ENCODE results near the gene TYMP.
A peak's percentile ranks its signal among the peaks of the same experiment; 100 is the strongest.
"Not testable (repeated sequence)": the region's sequence is repeated elsewhere in the genome, so short reads cannot be mapped to it uniquely, and the experiment has no call there.

TYMP gene

GRCh38 chr22:50537765-50538164 is 8.0 kb upstream of the TYMP start:
- Histone ChIP-seq H3K4me1 (ENCODE audit: control insufficient read depth, insufficient read depth, low read length) (no peaks in the 10 kb centered on the region), H3K36me3 (ENCODE audit: control insufficient read depth, insufficient read depth, low read length) (no peaks in the 10 kb centered on the region), H3K27ac (ENCODE audit: insufficient read depth, low read depth, low read length, poor library complexity, severe bottlenecking) (no peak overlapping the region), H3K4me3 (ENCODE audit: insufficient read depth, low read depth, low read length) (no peak overlapping the region), H3K9me3 (ENCODE audit: control insufficient read depth, low read length) (no peaks in the 10 kb centered on the region), H3K27me3 (ENCODE audit: control insufficient read depth, insufficient read depth, low read length, poor library complexity, severe bottlenecking) (peaks cover 9% of the 10 kb centered on the region)
- 91 to 92% methylated on average over 13 of the region's 13 CpGs for WGBS, 2 experiments

DNA sequence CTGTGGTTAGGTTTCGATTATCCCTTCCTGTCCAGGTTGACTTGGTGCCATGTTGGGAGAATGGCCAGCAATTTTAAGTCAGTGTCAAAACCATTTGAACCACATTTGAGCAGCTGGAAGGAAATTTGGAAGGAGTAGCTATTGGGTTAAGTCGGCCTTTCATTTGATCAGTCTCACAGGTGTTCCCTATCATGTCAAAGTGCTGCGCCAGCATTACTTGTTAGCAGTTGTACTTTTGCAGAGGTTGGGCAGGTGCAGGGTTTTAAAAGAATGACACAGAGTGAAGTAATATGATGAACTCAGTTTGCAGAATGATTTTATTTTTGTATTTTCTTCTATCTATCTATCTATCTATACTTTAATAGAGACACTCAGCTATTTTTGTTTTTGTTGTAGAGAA is 6.4 kb upstream of the TYMP start:
- no peak overlapping the region for H3K4me3 ChIP-seq (ENCODE audit: insufficient read depth, low read depth, low read length)
- H3K4me1 ChIP-seq (ENCODE audit: control insufficient read depth, insufficient read depth, low read length): peaks cover 5% of the 10 kb centered on the region
- no peak overlapping the region for H3K27ac ChIP-seq (ENCODE audit: insufficient read depth, low read depth, low read length, poor library complexity, severe bottlenecking)
- no peaks in the 10 kb centered on the region for H3K9me3 ChIP-seq (ENCODE audit: control insufficient read depth, low read length)
- WGBS, 2 experiments: 93 to 98% methylated on average over 3 of the region's 3 CpGs
- H3K27me3 ChIP-seq (ENCODE audit: control insufficient read depth, insufficient read depth, low read length, poor library complexity, severe bottlenecking): peaks cover 24% of the 10 kb centered on the region
- no peaks in the 10 kb centered on the region for H3K36me3 ChIP-seq (ENCODE audit: control insufficient read depth, insufficient read depth, low read length)

GRCh38 chr22:50535113-50535512 is 5.3 kb upstream of the TYMP start:
- H3K4me3 ChIP-seq (ENCODE audit: insufficient read depth, low read depth, low read length): no peak overlapping the region
- H3K4me1 ChIP-seq (ENCODE audit: control insufficient read depth, insufficient read depth, low read length): peaks cover 13% of the 10 kb centered on the region
- WGBS, 2 experiments: 91 to 94% methylated on average over 6 to 8 of the region's 8 CpGs
- no peaks in the 10 kb centered on the region for H3K9me3 ChIP-seq (ENCODE audit: control insufficient read depth, low read length)
- no peaks in the 10 kb centered on the region for H3K36me3 ChIP-seq (ENCODE audit: control insufficient read depth, insufficient read depth, low read length)
- H3K27me3 ChIP-seq (ENCODE audit: control insufficient read depth, insufficient read depth, low read length, poor library complexity, severe bottlenecking): peaks cover 35% of the 10 kb centered on the region
- no peak overlapping the region for H3K27ac ChIP-seq (ENCODE audit: insufficient read depth, low read depth, low read length, poor library complexity, severe bottlenecking)

DNA sequence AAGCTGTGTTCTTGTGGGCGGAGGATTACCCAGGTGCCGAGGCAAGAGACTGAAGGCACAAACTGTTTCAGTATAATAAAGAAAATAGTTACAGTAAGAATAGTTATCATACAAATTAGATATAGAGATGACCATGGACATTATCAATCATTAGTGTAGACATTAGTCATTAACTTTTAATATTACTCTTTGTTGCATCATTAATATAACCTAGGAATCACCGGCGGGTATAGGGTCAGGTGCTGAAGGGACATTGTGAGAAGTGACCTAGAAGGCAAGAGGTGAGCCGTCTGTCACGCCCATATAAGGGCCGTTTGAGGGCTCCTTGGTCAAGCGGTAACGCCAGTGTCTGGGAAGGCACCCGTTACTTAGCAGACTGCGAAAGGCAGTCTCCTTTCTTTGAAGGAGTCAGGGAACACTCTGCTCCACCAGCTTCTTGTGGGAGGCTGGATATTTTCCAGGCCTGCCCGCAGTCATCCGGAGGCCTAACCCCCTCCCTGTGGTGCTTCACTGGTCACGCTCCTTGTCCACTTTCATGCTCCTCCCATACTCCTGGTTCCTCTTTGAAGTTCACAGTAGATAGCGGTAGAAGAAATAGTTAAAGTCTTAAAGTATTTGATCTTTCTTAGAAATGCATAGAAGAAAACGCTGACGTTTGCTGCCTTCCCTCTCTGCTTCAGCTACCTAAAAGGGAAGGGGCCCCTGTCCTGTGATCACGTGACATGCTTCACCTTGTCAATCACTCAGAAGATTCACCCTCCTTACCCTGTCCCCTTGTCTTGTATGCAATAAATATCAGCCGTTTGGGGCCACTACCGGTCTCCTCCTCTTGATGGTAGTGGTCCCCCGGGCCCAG is 4.3 kb upstream of the TYMP start:
- WGBS, 2 experiments: 70 to 73% methylated on average over 20 to 21 of the region's 21 CpGs
- peaks cover 13% of the 10 kb centered on the region for H3K4me1 ChIP-seq (ENCODE audit: control insufficient read depth, insufficient read depth, low read length)
- not testable (repeated sequence) for H3K9me3 ChIP-seq (ENCODE audit: control insufficient read depth, low read length); H3K36me3 ChIP-seq (ENCODE audit: control insufficient read depth, insufficient read depth, low read length); H3K27ac ChIP-seq (ENCODE audit: insufficient read depth, low read depth, low read length, poor library complexity, severe bottlenecking); H3K4me3 ChIP-seq (ENCODE audit: insufficient read depth, low read depth, low read length)
- peaks cover 46% of the 10 kb centered on the region for H3K27me3 ChIP-seq (ENCODE audit: control insufficient read depth, insufficient read depth, low read length, poor library complexity, severe bottlenecking)

DNA sequence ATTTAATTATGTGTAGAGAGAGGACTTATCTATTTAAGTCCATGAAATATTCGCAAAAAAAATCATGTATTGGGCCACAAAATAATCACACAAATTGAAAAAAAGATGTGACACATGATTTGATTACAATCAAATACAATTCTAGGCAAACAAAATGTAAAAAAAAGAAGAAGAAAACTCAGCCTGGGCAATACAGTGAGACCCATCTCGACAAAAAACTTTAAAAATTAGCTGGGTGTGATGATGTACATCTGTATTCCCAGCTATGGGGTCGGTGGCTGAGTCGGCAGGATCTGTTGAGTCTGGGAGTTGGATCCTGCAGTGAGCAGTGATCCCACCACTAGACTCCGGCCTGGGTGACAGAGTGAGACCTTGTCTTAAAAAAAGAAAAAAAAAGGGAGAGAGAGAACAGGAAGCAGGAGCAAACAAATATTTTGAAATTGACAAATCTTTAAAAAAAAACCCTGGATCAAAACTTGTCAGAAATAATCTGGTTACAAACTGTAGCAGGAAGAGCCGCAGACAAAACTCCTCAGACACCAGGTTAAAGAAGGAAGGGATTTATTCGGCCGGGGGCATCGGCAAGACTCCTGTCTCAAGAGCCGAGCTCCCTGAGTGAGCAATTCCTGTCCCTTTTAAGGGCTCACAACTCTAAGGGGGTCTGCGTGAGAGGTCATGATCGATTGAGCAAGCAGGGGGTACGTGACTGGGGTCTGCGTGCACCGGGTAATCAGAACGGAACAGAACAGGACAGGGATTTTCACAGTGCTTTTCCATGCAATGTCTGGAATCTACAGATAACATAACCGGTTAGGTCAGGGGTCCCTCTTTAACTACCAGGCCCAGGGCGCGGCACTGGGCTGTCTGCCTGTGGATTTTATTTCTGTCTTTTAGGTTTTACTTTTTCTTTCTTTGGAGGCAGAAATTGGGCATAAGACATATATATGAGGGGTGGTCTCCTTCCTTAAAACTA is 3.3 kb upstream of the TYMP start:
- Histone ChIP-seq H3K36me3 (ENCODE audit: control insufficient read depth, insufficient read depth, low read length) (no peaks in the 10 kb centered on the region), H3K4me1 (ENCODE audit: control insufficient read depth, insufficient read depth, low read length) (peaks cover 13% of the 10 kb centered on the region), H3K27ac (ENCODE audit: insufficient read depth, low read depth, low read length, poor library complexity, severe bottlenecking) (no peak overlapping the region), H3K27me3 (ENCODE audit: control insufficient read depth, insufficient read depth, low read length, poor library complexity, severe bottlenecking) (peaks cover 56% of the 10 kb centered on the region), H3K4me3 (ENCODE audit: insufficient read depth, low read depth, low read length) (no peak overlapping the region), H3K9me3 (ENCODE audit: control insufficient read depth, low read length) (no peaks in the 10 kb centered on the region)
- WGBS, 2 experiments: 91 to 93% methylated on average over 18 to 19 of the region's 19 CpGs

- Histone ChIP-seq H3K4me3 (ENCODE audit: insufficient read depth, low read depth, low read length) (peak overlapping the region; percentile 41), H3K4me1 (ENCODE audit: control insufficient read depth, insufficient read depth, low read length) (peaks cover 13% of the 10 kb centered on the region), H3K27me3 (ENCODE audit: control insufficient read depth, insufficient read depth, low read length, poor library complexity, severe bottlenecking) (peaks cover 65% of the 10 kb centered on the region), H3K36me3 (ENCODE audit: control insufficient read depth, insufficient read depth, low read length) (no peaks in the 10 kb centered on the region), H3K9me3 (ENCODE audit: control insufficient read depth, low read length) (no peaks in the 10 kb centered on the region), H3K27ac (ENCODE audit: insufficient read depth, low read depth, low read length, poor library complexity, severe bottlenecking) (no peak overlapping the region)
- WGBS, 2 experiments: 4 to 6% methylated on average over 53 to 56 of the region's 56 CpGs
These were observed 2.3 kb upstream of the TYMP start for GRCh38 chr22:50531962-50532674.

DNA sequence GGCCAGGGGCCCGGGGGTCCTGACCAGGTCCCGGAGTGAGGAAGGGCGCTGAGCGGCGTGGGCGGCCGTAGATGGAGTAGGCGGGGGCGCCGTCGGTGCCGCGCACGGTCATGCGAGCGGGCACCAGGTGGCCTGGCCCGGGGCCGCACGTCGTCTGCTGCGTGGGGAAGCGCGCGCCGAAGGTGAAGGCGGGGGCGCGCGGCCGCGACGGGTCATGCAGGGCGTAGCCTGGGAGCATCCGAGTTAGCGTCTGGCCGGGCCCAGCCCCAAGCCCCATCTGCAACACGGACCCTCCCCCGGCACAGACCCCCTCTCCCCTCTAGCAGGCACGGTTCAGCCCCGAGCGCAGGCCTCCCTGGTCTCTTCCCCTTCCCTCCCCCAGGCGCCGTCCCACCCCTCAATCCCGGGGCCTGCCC is 1.7 kb upstream of the TYMP start:
- Histone ChIP-seq H3K4me3 (ENCODE audit: insufficient read depth, low read depth, low read length) (peak overlapping the region; percentile 41), H3K27ac (ENCODE audit: insufficient read depth, low read depth, low read length, poor library complexity, severe bottlenecking) (no peak overlapping the region), H3K36me3 (ENCODE audit: control insufficient read depth, insufficient read depth, low read length) (no peaks in the 10 kb centered on the region), H3K9me3 (ENCODE audit: control insufficient read depth, low read length) (no peaks in the 10 kb centered on the region), H3K4me1 (ENCODE audit: control insufficient read depth, insufficient read depth, low read length) (peaks cover 14% of the 10 kb centered on the region), H3K27me3 (ENCODE audit: control insufficient read depth, insufficient read depth, low read length, poor library complexity, severe bottlenecking) (peaks cover 71% of the 10 kb centered on the region)
- WGBS, 2 experiments: 5% methylated on average over 44 of the region's 44 CpGs

DNA sequence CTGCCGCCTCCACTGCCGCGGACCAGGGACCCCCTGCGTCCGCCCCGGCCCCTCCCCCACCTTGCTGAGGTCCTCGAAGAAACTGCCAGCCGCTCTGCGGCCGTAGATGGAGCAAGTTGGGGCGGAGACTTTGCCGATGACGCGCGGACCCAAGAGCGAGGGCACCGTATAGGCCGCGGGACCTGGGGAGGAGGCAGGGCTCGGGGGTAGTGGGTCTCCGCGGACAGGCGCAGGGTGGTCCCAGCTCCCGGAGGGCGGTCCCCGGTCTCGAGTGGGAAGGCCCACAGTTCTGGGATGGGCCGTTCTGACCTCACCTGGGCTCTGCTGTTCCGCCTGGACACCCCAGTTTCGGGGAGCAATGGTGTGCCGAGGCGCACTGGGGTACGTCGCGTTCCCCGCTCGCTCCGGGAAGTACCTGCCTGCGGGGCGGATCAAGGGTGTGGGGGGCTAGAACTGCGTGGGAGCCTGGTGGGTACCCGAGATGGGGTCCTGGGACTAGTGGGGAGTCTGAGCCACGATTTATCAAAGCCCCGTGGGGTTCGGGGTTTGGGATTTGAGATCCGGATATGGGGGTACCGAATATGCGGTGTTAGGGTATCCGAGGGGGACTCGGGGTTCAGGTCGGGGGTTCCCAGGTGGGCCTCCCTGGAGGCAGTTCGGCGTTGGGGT is 1.2 kb upstream of the TYMP start:
- Histone ChIP-seq H3K36me3 (ENCODE audit: control insufficient read depth, insufficient read depth, low read length) (no peaks in the 10 kb centered on the region), H3K9me3 (ENCODE audit: control insufficient read depth, low read length) (no peaks in the 10 kb centered on the region), H3K27me3 (ENCODE audit: control insufficient read depth, insufficient read depth, low read length, poor library complexity, severe bottlenecking) (peaks cover 72% of the 10 kb centered on the region), H3K4me1 (ENCODE audit: control insufficient read depth, insufficient read depth, low read length) (peaks cover 16% of the 10 kb centered on the region), H3K4me3 (ENCODE audit: insufficient read depth, low read depth, low read length) (peak overlapping the region; percentile 41), H3K27ac (ENCODE audit: insufficient read depth, low read depth, low read length, poor library complexity, severe bottlenecking) (no peak overlapping the region)
- WGBS, 2 experiments: 17% methylated on average over 53 of the region's 53 CpGs

- peak overlapping the region; percentile 27 for H3K4me3 ChIP-seq (ENCODE audit: insufficient read depth, low read depth, low read length)
- WGBS, 2 experiments: 9% methylated on average over 21 of the region's 21 CpGs
These were observed 716 bp upstream of the TYMP start for GRCh38 chr22:50530580-50530876.

More at GRCh38 chr22:50530580-50530876, 716 bp upstream of the TYMP start:
- Histone ChIP-seq H3K9me3 (ENCODE audit: control insufficient read depth, low read length) (no peaks in the 10 kb centered on the region), H3K27me3 (ENCODE audit: control insufficient read depth, insufficient read depth, low read length, poor library complexity, severe bottlenecking) (peaks cover 72% of the 10 kb centered on the region), H3K4me1 (ENCODE audit: control insufficient read depth, insufficient read depth, low read length) (peaks cover 16% of the 10 kb centered on the region), H3K36me3 (ENCODE audit: control insufficient read depth, insufficient read depth, low read length) (no peaks in the 10 kb centered on the region), H3K27ac (ENCODE audit: insufficient read depth, low read depth, low read length, poor library complexity, severe bottlenecking) (no peak overlapping the region)

Measured in ectodermal cell (in vitro differentiated cells).